Activated CD8-positive, alpha-beta memory T cell treated with anti-CD3 and anti-CD28 coated beads, Interleukin-2, amount 50 U/mL, for 1 hour (primary cell): ENCODE measurements around the gene GRIA3.
"Not testable (repeated sequence)": the region's sequence is repeated elsewhere in the genome, so short reads cannot be mapped to it uniquely, and the experiment has no call there.

Experiments
- DNase-seq: peaks from one replicate; pipeline ENCODE4 v3.0.0-alpha.2; 2020; ENCODE audit errors: extremely low read depth

GRIA3 gene

GRCh38 chrX:123272630-123273029 is 88.6 kb downstream of the GRIA3 start:
- DNase-seq, result no peak

GRCh38 chrX:123274796-123275195 is 90.7 kb downstream of the GRIA3 start:
- DNase-seq, result no peak

- no peak for DNase-seq
Observed at GRCh38 chrX:123277347-123277746, 93.3 kb downstream of the GRIA3 start.

- DNase-seq, result no peak
Observed at GRCh38 chrX:123277821-123278220, 93.7 kb downstream of the GRIA3 start.

GRCh38 chrX:123282241-123282640 is 98.2 kb downstream of the GRIA3 start:
- no peak for DNase-seq

- not testable (repeated sequence) for DNase-seq
Observed at GRCh38 chrX:123283407-123283806, 99.3 kb downstream of the GRIA3 start.

- no peak for DNase-seq
Observed at GRCh38 chrX:123291623-123292022, 107.5 kb downstream of the GRIA3 start.

GRCh38 chrX:123298026-123298425 is 113.9 kb downstream of the GRIA3 start:
- DNase-seq, result no peak

GRCh38 chrX:123303429-123303828 is 119.4 kb downstream of the GRIA3 start:
- DNase-seq, result no peak

GRCh38 chrX:123308658-123309057 is 124.6 kb downstream of the GRIA3 start:
- no peak for DNase-seq

- DNase-seq, result no peak
Observed at GRCh38 chrX:123310112-123310511, 126.0 kb downstream of the GRIA3 start.

- DNase-seq, result no peak
Observed at GRCh38 chrX:123311486-123311885, 127.4 kb downstream of the GRIA3 start.

GRCh38 chrX:123313486-123313885 is 129.4 kb downstream of the GRIA3 start:
- no peak for DNase-seq

- no peak for DNase-seq
Observed at GRCh38 chrX:123320622-123321021, 136.5 kb downstream of the GRIA3 start.

GRCh38 chrX:123322536-123322935 is 138.5 kb downstream of the GRIA3 start:
- DNase-seq, result no peak

- DNase-seq, result no peak
Observed at GRCh38 chrX:123324625-123325024, 140.5 kb downstream of the GRIA3 start.

- DNase-seq, result no peak
Observed at GRCh38 chrX:123330229-123330942, 146.3 kb downstream of the GRIA3 start.

- no peak for DNase-seq
Observed at GRCh38 chrX:123331349-123331748, 147.3 kb downstream of the GRIA3 start.

- DNase-seq, result no peak
Observed at GRCh38 chrX:123331859-123332258, 147.8 kb downstream of the GRIA3 start.

GRCh38 chrX:123336666-123337065 is 152.6 kb downstream of the GRIA3 start:
- no peak for DNase-seq

GRCh38 chrX:123337886-123338639 is 154.0 kb downstream of the GRIA3 start:
- no peak for DNase-seq

- DNase-seq, result no peak
Observed at GRCh38 chrX:123339221-123339905, 155.3 kb downstream of the GRIA3 start.

- no peak for DNase-seq
Observed at GRCh38 chrX:123340696-123341095, 156.6 kb downstream of the GRIA3 start.
